Kidney epithelial cell (primary cell): Measurements from ENCODE around the gene RHOH. TPM values are rescaled to one million over a fixed set of nuclear protein-coding genes. Genes with fewer than 3 reads are reported as not detected.

Experiments used
- DNase-seq: peaks from one replicate; pipeline ENCODE4 v3.0.0-alpha.2; 2010; ENCODE audit warnings: low read depth
- H3K27me3 ChIP-seq: 2 replicates; pipeline ENCODE4 v1.6.0; 2011; ENCODE audit warnings: low read length; ENCODE audit not compliant: control insufficient read depth, insufficient read depth
- H3K36me3 ChIP-seq: 2 replicates; pipeline ENCODE4 v1.5.1; 2011; ENCODE audit warnings: low read length; ENCODE audit not compliant: control insufficient read depth, insufficient read depth
- H3K4me3 ChIP-seq: 2 replicates; pipeline ENCODE4 v1.5.1; 2011; ENCODE audit warnings: low read depth, mild to moderate bottlenecking, control low read depth, low read length
- total RNA-seq: library from RNA; depleted of rRNA; stranded (reverse); fragments of >200 nt; gene quantifications from 2 replicates; pipeline ENCODE4 v1.2.3, GENCODE V29; 2015
- TF ChIP-seq, protein P1 (sequence below): IDR thresholded peaks from 2 replicates; pipeline ENCODE4 v1.5.1; 2011; ENCODE audit warnings: mild to moderate bottlenecking, moderate library complexity, low read length, control low read depth, inconsistent platforms; ENCODE audit not compliant: insufficient read depth, poor library complexity, severe bottlenecking

Gene RHOH
- total RNA-seq, 1 donor from 2014 or later, result not detected

DNA sequence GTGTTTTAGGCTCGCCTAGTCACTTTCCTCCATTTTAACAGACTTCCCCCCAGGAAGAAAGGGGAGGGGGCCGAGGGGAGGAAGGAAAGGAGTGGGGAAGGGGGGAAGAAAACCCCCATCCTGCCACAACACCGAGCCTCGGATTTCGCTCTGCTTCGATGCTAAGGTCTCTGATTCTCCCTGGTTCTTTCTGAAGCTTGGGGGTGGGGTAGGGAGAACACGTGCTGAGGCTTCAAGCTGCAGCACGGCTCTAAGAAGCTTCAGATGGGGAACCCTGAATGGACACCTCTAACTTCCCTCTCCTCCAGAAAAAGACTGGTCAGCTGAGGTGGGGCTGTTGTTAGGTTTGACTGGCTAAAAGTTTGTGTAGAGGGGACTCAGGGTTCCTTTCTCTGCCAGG lies 61.8 kb downstream of the RHOH start:
- TF ChIP-seq, protein P1, sequence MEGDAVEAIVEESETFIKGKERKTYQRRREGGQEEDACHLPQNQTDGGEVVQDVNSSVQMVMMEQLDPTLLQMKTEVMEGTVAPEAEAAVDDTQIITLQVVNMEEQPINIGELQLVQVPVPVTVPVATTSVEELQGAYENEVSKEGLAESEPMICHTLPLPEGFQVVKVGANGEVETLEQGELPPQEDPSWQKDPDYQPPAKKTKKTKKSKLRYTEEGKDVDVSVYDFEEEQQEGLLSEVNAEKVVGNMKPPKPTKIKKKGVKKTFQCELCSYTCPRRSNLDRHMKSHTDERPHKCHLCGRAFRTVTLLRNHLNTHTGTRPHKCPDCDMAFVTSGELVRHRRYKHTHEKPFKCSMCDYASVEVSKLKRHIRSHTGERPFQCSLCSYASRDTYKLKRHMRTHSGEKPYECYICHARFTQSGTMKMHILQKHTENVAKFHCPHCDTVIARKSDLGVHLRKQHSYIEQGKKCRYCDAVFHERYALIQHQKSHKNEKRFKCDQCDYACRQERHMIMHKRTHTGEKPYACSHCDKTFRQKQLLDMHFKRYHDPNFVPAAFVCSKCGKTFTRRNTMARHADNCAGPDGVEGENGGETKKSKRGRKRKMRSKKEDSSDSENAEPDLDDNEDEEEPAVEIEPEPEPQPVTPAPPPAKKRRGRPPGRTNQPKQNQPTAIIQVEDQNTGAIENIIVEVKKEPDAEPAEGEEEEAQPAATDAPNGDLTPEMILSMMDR, result no peak
- H3K27me3 ChIP-seq, result no peaks in the 10 kb centered on the region
- DNase-seq, result no peak
- H3K36me3 ChIP-seq, result no peaks in the 10 kb centered on the region
- no peak overlapping the region for H3K4me3 ChIP-seq

DNA sequence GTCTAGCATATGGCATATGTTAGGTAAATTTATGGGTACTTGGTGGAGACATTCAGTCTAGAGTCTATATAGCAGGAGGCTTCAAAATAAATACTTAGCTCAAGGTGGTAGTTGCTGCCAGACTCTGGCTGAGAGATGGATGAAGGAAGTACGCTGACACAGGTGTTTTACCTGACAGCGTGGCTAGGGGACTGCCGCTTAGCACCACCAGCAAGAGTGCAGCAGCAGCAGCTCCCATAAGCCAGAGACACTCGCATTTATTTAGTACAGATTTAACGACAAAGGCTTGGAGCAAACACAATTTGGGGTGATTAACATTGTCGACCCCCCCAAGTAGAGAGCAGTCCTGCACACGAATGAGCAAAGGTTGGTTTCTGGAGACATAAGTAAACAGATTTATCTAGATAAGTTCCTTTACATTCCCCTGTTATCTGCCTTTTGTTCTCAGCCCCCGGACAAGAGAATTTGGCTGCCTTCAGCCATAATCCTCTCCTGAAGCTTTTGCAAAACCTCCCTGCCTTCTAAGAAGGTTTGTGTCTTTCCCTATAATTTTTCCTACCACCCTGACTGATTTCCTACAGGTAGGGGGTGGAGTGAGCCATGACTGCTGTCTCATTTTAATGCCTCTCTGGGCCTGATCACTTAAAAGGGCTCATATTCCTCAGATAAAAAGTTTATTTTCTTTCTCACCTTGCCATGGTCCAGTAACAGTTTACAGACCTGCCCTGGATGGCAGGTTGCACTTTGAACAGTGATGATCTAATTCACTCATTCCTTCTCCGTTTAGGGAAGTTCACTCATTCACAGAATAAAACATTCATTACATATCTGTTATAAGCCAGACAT lies 64.6 kb downstream of the RHOH start:
- Histone ChIP-seq H3K36me3 (no peaks in the 10 kb centered on the region), H3K4me3 (no peak overlapping the region), H3K27me3 (no peaks in the 10 kb centered on the region)
- TF ChIP-seq, protein P1, result no peak
- DNase-seq, result no peak

DNA sequence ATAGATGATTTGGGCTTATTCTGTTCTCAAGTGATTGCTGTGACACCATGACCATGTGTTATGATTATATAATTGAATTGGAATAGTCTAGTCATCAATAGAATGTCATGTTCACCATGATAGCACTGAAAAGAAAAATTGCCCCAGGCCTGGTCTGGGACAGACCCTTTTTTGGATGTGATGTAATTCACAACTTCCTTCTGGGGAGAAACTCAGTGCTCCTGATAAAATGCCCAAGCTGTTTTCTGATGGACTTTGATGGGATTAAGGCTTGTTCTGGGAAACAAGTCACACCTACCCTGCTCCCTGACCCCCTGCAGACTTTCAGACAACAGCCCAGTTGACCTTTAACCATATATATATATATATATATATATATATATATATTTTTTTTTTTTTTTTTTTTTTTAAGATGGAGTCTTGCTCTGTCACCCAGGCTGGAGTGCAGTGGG lies 65.3 kb downstream of the RHOH start:
- DNase-seq, result no peak
- H3K4me3 ChIP-seq, result no peak overlapping the region
- no peaks in the 10 kb centered on the region for H3K36me3 ChIP-seq
- TF ChIP-seq, protein P1, result no peak
- H3K27me3 ChIP-seq, result no peaks in the 10 kb centered on the region

DNA sequence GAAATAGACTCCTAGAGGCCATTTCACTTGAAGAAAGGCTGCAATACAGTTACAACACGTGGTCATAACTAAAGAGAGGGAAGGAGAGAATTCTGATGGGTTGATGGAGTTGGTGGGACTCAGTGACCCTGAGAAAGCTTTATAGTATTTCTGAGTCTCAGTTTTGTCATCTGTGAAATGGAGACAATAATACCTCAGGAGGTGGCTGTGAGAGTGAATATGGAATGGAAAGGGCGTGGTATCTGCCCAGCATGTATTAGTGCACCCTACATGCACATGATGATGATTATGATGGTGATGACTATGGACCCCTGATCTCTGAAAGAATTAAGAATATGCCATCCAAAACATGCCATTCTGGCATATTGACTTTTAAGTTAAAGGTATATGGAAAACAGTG lies 66.0 kb downstream of the RHOH start:
- TF ChIP-seq, protein P1, result no peak
- no peaks in the 10 kb centered on the region for H3K27me3 ChIP-seq
- no peak overlapping the region for H3K4me3 ChIP-seq
- DNase-seq, result no peak
- H3K36me3 ChIP-seq, result no peaks in the 10 kb centered on the region

DNA sequence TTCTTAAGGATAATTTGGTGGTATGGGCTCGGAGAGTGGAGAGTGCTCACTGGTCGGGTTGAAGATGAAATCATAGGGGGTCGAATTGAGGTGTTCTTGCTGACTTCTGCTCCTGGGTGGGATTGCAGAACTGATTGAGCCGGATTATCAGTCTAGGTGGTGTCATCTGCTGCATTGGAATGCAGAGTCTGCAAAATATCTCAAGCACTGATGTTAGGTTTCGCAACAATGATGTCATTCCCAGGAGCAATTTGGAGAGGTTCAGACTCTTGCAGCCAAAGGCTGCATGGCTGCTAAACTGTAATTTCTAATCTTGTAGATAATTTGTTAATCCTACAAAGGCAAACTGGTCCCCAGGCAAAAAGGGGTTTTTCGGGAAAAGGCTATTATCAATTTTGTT lies 67.7 kb downstream of the RHOH start:
- H3K36me3 ChIP-seq, result no peaks in the 10 kb centered on the region
- H3K27me3 ChIP-seq, result no peaks in the 10 kb centered on the region
- TF ChIP-seq, protein P1, result no peak
- no peak overlapping the region for H3K4me3 ChIP-seq
- DNase-seq, result peak; percentile 5
